NT2/D1 (cell line): ENCODE measurements around the gene SRP14.

Experiments
- DNase-seq: peaks from one replicate; pipeline ENCODE4 v3.0.0-alpha.2; 2011; ENCODE audit warnings: low read depth, low spot score
- H3K27me3 ChIP-seq: 2 replicates; pipeline ENCODE4 v1.6.0; 2011; ENCODE audit warnings: mild to moderate bottlenecking; ENCODE audit not compliant: insufficient read length, insufficient read depth
- H3K36me3 ChIP-seq: 2 replicates; pipeline ENCODE4 v1.6.1; 2011; ENCODE audit warnings: mild to moderate bottlenecking, low read length, mixed read lengths; ENCODE audit not compliant: insufficient read depth, insufficient read length
- H3K4me1 ChIP-seq: 2 replicates; pipeline ENCODE4 v1.5.1; 2011; ENCODE audit not compliant: insufficient read depth, insufficient read length
- H3K4me3 ChIP-seq: 2 replicates; pipeline ENCODE4 v1.5.1; 2011; ENCODE audit warnings: low read depth; ENCODE audit not compliant: insufficient read length
- H3K9ac ChIP-seq: 2 replicates; pipeline ENCODE4 v1.6.0; 2011; ENCODE audit warnings: low read depth; ENCODE audit not compliant: insufficient read length
- H3K9me3 ChIP-seq: 2 replicates; pipeline ENCODE4 v1.5.1; 2011; ENCODE audit warnings: mild to moderate bottlenecking, low read length; ENCODE audit not compliant: insufficient read depth
- SUZ12 ChIP-seq: IDR thresholded peaks from 2 replicates; pipeline ENCODE4 v1.6.1; 2011; ENCODE audit not compliant: insufficient read length, insufficient read depth; ENCODE audit errors: extremely low read depth
- YY1 ChIP-seq: IDR thresholded peaks from 2 replicates; pipeline ENCODE4 v1.6.1; 2011; ENCODE audit not compliant: insufficient read length, insufficient read depth
- ZNF274 ChIP-seq: IDR thresholded peaks from 2 replicates; pipeline ENCODE4 v1.6.1; 2011; ENCODE audit warnings: mild to moderate bottlenecking, low read depth, low read length

SRP14 gene

DNA sequence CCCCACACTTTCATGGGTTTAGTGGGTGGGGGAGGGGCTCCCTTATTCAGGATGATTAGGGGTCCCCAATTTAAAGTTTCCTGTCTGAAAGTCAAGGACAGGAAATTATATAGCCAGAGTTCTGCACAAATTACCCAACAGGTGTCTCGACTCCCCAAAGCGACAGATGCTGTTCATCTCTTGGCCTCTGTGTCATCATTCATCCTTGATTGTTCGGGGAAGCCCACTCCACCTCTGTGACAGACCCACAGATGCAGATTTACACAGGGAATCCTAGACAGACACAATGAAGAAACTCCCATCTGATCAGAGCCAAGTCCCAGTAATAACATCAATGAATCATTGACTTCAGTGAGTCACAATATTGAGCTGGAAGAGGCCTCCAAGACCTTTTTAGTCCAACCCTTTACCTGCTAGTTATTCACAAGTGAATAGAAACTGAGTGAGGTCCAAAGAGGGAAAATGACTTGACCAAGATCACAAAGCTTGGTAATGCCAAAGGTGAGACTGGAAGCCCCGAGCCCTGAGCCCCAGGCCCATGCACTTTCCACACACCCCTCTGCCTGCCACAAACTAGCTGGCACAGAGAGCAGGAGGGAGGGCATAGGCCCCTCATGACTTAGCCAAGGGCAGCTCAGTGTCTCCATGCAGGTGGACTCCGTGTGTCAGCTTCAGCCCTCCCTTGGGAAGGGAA lies 7.9 kb upstream of the SRP14 start:
- TF ChIP-seq SUZ12 (no peak), YY1 (no peak), ZNF274 (no peak)
- Histone ChIP-seq H3K4me3 (no peak overlapping the region), H3K9ac (no peak overlapping the region), H3K4me1 (peaks cover 11% of the 10 kb centered on the region), H3K9me3 (no peaks in the 10 kb centered on the region), H3K36me3 (peaks cover 19% of the 10 kb centered on the region), H3K27me3 (no peaks in the 10 kb centered on the region)
- no peak for DNase-seq

- peaks cover 11% of the 10 kb centered on the region for H3K4me1 ChIP-seq
- no peak for TF ChIP-seq SUZ12
- TF ChIP-seq YY1 = no peak
- no peak for TF ChIP-seq ZNF274
- no peaks in the 10 kb centered on the region for H3K9me3 ChIP-seq
- peaks cover 22% of the 10 kb centered on the region for H3K36me3 ChIP-seq
- H3K4me3 ChIP-seq = no peak overlapping the region
- H3K27me3 ChIP-seq = no peaks in the 10 kb centered on the region
- peak overlapping the region; percentile 36 for H3K9ac ChIP-seq
- DNase-seq = no peak
These were observed 6.7 kb upstream of the SRP14 start for GRCh38 chr15:40045572-40046217.

DNA sequence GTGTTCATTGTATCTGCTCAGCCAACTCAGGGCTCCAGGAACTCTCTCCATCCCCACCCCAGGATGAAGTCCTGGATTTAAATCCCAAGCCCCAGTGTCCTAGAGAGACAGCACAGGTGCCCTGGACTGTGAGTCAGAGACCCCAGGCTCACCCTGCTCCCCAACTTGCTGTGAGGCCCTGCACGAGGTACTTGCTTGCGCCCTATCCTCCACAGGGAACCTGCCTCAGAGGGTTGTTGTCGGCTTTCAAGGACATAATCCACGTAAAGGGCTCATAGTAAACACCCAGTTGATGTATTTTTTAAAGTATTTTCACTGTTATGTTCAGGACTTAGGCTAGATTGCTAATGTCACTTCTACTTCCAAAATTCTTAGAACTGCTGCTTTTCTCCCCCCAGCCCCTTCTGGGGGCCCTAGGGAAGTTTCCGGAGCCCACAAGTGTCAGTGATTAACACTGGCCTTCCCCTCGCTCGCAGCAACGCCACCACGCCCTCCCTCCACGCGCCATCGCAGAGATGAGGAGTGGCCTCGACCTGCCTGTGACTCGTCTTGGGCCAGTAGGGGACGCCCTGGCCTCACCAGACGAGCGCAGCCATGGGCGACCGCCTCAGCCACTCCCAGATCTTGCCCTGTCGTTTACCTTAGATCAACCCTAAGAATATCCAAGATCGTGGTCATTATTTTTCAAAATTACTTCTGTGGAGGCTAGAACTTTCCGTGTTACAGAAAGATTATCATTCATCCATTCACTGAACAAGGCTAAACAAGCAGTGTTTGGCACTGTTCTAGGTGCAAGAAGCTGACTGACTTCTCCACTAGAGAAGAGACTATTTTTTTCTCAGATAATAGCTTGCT lies 6.0 kb upstream of the SRP14 start:
- Histone ChIP-seq H3K4me3 (no peak overlapping the region), H3K36me3 (peaks cover 22% of the 10 kb centered on the region), H3K9me3 (no peaks in the 10 kb centered on the region), H3K27me3 (no peaks in the 10 kb centered on the region), H3K9ac (peak overlapping the region; percentile 35), H3K4me1 (peaks cover 11% of the 10 kb centered on the region)
- TF ChIP-seq SUZ12 (no peak), ZNF274 (no peak), YY1 (no peak)
- DNase-seq = no peak

DNA sequence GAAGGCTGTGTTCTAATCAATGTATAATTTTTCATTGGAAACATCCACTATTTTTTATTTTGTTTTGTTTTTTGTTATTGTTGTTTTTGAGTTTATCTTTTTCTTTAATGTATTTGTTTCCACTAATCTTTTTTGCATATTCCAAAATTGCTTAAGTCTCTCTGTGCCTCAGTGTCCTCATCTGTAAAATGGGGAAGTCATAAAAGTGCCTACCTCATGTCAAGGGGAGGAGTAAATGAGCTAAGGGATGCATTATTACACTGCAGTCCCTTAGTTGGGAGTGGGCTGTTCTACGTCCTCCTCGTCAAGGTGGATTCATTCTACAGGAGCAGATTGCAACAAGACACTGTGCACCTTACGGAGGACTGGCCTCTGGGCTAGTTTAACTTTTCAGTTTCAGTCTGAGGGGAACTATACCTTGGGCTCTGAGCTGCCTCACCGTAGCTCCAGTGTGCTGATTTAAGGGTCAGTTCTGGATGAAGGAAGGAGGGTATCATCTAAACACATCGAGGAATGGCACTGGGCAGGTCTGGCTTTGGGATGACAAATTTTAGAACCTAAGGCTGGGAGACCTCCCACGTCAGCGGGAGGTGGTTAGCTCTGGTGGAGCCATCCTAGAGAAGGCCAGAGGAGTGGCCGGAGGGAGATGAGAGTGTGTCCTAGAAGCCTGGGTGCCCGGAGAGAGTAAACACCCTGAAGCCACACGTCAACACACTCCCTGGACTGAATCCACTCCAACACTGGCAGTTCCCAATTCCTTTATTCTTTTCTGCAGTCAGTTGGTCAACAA lies 5.1 kb upstream of the SRP14 start:
- H3K9ac ChIP-seq = no peak overlapping the region

DNA sequence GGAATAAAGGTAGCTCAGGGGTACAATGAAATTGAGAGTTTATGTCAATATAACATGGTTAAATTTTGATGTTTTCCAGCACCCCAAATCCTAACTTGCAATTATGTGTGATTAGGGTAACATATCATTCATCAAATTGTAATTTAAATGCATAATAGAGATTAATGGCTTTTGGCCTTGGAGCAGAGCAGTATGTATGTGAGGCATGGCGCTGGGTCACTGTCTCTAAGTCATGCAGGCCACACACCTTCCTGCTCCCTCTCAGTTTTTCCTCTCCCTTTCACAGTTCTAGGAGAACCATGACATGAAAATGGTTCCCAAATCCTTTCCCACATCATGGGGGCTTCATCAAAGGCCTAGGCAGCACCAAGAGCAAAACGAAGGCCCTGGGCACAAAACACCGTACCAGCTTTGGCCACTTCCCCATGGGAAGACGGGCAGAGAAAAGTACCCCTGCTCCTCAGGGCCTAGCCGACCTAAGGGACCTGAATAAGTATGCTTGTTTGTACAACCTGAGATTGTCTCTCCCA lies 3.9 kb upstream of the SRP14 start:
- Histone ChIP-seq H3K4me1 (peaks cover 5% of the 10 kb centered on the region), H3K9me3 (no peaks in the 10 kb centered on the region), H3K9ac (no peak overlapping the region), H3K27me3 (no peaks in the 10 kb centered on the region), H3K4me3 (no peak overlapping the region), H3K36me3 (peaks cover 18% of the 10 kb centered on the region)
- no peak for DNase-seq
- TF ChIP-seq ZNF274 (no peak), YY1 (no peak), SUZ12 (no peak)

More for the DNA sequence above, 5.1 kb upstream of the SRP14 start:
- peaks cover 11% of the 10 kb centered on the region for H3K4me1 ChIP-seq
- H3K27me3 ChIP-seq = no peaks in the 10 kb centered on the region
- no peaks in the 10 kb centered on the region for H3K9me3 ChIP-seq
- H3K36me3 ChIP-seq = peaks cover 21% of the 10 kb centered on the region
- no peak for DNase-seq
- TF ChIP-seq ZNF274 (no peak), YY1 (no peak), SUZ12 (no peak)
- H3K4me3 ChIP-seq = no peak overlapping the region

- DNase-seq = no peak
- no peaks in the 10 kb centered on the region for H3K9me3 ChIP-seq
- TF ChIP-seq YY1 (no peak), ZNF274 (no peak), SUZ12 (no peak)
- no peaks in the 10 kb centered on the region for H3K4me1 ChIP-seq
- H3K27me3 ChIP-seq = no peaks in the 10 kb centered on the region
- H3K9ac ChIP-seq = no peak overlapping the region
- no peak overlapping the region for H3K4me3 ChIP-seq
- H3K36me3 ChIP-seq = peaks cover 26% of the 10 kb centered on the region
These were observed 1.8 kb upstream of the SRP14 start for GRCh38 chr15:40040770-40041169.
